GM18517 (cell line): ENCODE results near the gene C2CD4A.

ENCODE experiments used
- ATAC-seq: cut with Tn5 transposase; IDR thresholded peaks from one replicate; pipeline ENCODE4 v1.9.1; 2021; ENCODE audit warnings: mild to moderate bottlenecking, moderate library complexity; ENCODE audit not compliant: unreplicated experiment

C2CD4A gene

GRCh38 chr15:62059108-62059815, 7.5 kb upstream of the C2CD4A start:
- no peak for ATAC-seq

DNA sequence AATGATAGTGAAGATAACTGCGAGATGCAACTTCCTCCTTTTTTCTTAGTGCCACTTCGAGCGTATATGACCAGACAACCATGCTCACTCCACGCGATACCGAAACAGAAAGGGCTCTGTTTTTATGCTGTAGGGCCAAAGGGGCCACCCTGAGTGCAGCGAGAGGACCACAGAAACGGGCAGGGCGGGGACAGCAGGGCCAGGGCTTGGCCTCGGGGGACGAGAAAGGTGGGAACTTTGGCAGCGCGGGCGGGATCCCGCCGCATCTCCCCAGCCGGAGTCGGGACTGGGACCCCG, 7.0 kb upstream of the C2CD4A start:
- ATAC-seq = peak; percentile 67

GRCh38 chr15:62060113-62060895, 6.5 kb upstream of the C2CD4A start, which contains the start of gene VPS13C:
VPS13C (minus strand) TSS chr15:62060447; CDS start chr15:62060374, 73 bp downstream.
- ATAC-seq = peak; percentile 85

- no peak for ATAC-seq
These were observed 5.9 kb upstream of the C2CD4A start for GRCh38 chr15:62060896-62061280.

DNA sequence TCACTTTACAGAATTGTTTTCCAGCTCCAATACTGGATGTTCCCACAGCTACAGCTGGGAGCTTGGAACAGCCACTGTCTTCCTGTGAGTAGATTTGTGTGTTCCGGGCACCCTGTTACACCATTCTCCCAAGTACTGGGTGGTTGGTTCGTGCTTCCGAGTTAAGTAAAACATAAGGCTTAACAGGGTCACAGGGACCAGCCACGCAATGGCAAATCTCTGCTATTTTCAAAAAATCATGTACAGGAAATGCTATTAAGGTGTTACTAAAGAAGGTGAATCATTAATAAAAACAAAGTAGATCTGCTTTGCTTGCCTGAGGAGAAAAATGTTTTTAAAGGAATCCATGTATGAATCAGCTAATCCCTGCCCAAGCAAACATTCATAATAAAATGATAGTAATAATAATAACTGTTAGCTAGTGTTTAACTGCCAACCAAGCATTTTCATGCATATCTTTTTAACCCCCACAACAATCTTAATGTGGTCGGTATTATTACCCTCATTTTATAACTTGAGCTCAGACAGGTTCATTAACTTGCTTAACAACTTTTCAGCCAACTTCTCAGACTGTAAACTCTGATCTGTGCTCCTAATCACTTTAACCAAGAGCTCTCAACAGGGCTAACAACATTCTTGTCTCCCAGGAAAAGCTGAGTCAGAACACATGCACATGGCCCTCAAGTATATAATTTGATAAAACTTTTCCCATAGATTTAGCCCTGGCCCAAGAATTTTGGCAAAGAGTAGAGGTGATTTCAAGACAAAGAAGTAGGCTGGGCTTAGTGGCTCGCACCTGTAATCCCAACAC, 2.7 kb upstream of the C2CD4A start:
- ATAC-seq = no peak

GRCh38 chr15:62067448-62068044, 769 bp downstream of the C2CD4A start:
- no peak for ATAC-seq

DNA sequence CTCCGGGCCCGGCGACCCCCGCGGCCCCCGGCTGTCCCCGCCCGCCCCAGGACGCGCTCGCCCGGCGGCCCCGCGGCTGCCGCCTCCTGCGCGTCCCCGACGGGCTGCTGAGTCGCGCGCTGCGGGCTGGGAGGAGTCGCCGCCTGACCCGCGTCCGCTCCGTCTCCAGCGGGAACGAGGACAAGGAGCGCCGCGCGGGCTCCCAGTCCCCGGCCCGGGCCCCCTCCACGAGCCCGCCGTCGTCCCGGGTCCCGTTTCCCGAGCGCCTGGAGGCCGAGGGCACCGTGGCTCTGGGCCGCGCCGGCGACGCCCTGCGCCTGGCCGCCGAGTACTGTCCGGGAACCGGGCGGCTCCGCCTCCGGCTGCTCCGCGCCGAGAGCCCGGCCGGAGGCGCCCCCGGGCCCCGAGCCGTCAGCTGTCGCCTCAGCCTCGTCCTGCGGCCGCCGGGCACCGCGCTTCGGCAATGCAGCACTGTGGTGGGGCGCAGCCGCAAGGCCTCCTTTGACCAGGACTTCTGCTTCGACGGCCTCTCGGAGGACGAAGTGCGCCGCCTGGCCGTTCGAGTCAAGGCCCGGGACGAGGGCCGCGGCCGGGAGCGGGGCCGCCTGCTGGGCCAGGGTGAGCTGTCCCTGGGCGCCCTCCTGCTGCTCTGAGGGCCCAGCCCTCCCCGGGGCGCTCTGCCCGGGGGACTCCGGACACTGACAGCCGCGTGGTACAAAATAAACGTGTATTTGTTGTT, 1.5 kb downstream of the C2CD4A start:
- ATAC-seq = no peak

GRCh38 chr15:62068810-62069167, 2.0 kb downstream of the C2CD4A start:
- ATAC-seq = no peak

DNA sequence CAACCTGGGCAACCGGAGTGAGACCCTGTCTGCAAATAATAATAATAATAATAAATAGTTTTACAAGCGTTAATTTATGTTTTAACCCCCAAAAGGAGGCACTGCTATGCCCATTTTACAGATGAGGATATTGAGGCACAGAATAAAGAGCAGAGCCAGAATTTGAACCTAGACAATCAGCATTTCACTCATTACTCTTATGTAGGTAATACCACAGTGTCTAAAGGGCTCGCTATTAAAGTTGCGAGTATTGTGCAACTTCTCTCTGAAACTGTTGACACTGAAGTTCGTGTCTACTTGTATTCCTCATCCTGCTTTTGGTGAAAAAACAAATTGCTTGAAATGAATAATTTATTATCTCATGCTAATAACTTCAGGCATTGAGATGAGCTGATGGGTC, 2.8 kb downstream of the C2CD4A start:
- ATAC-seq = no peak

- ATAC-seq = no peak
These were observed 5.0 kb downstream of the C2CD4A start for GRCh38 chr15:62071711-62072308.

DNA sequence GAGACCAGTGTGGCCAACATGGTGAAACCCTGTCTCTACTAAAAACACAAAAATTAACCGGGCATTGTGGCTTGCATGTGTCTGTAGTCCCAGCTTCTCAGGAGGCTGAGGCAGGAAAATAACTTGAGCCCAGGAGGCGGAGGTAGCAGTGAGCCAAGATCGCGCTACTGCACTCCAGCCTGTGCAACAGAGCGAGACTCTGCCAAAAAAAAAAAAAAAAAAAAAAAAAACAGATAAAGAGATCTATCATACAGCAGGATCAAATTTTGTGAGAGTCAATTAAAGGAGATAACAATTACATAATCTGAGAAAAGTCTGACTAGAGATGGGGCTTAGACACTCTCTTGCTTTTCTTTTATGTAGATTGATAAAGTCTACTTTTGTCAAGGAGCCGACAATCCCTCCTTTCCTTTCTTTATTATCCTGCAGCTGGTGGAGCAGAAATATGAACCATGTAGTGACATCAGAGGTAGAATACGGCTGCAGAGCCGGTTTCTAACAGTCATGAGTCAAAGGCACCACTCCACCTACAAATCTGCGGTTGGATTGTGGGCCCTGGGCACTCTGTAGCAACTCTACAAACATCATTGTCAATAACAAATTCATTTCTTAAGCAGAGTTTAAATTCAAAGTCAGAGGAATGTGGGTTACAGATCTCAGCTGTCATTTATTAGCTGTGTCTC, 9.0 kb downstream of the C2CD4A start:
- ATAC-seq = no peak

- no peak for ATAC-seq
These were observed 12.8 kb downstream of the C2CD4A start for GRCh38 chr15:62079594-62079993.

DNA sequence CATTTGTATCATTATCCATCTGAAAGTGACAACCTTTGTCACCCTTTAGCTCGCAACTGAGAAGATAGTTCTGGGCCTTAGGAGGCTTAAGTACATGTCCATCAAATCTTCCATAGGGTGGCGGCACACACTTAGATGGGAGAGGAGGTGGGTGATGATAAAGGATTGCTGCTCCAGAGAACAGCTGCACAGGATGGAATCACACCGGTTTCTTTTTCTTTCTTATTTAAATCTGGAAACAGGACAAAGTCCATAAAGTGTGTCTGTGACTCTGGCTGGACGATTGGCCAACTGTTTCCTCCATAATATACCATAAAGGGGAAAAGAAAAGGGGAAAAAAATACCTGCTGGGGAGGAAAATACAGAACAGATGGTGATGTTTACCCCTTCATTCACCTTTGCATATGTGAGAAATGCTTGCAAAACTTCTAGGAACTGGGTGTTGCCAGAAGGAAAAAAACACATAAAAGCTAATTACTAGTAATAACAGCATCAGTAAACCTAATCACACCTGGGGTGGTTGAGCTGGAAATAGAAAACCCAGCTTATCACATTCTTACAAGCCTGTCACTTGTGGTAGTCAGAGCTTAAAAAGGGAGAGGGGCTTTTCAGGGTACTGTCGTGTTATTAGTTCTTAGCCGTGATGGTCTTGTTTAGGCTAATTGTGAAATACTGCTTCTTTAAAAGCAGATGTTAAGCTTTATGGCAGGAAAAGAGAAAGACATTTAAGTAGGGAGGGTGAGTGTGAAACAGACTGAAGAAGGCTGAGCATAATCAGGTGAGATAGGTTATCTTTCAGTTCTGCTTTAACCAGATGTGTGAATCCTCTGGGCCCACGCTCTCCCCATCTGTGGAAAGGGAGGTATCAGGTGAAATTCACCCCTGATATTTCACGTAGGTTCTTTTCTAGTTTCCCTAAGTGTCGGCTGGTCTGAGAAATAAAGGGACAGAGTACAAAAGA, 16.7 kb downstream of the C2CD4A start:
- no peak for ATAC-seq

- ATAC-seq = no peak
These were observed 19.0 kb downstream of the C2CD4A start for GRCh38 chr15:62085740-62086139.

DNA sequence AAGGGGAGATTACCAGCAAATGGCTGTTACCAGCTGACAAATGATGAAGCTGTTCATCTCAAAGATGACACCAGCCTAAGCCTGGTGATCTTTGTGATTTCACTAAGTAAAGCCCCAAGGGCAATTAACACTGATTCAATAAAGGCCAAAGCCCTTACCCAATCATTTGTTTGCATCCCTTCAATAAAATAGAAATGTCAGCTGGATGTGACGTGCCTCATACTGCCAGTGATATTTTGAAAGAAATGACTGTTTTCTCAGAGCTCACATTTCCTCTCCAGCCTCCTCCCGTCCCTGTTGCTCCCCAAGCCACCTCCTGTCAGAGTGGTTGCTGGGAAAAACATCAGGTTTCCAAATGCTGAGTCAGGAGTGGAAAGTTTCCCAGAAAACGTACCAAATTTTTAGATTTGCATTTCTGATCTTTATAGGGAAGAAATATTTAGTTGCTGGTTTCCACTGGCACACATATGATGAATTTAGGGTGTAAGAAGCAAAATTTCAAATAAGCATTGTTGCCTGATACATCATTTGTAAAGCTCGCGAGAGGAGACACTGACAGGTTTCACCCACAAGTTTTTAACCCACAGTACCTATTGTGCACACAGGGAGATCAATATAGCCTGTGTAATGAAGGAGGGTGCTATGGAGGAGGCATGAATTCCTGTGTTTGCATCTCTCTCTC, 21.0 kb downstream of the C2CD4A start:
- ATAC-seq = no peak

- no peak for ATAC-seq
These were observed 21.5 kb downstream of the C2CD4A start for GRCh38 chr15:62088353-62088693.

- no peak for ATAC-seq
These were observed 22.8 kb downstream of the C2CD4A start for GRCh38 chr15:62089616-62090015.

DNA sequence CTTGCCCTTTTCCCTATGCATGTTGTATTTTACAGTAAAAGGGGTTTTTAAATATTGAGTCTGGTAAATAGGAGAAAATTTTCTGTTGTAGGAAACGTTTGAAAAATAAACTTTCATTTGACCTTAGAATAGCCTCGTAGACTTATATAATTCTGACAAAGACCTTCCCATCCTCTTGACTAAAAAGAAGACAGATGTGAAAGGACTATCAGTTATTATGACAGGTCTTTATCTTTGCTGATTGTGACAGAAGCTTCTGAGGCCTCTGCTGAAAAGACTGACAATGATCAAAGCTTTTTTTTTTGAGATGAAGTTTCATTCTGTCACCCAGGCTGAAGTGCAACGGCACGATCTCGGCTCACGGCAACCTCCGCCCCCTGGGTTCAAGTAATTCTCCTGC, 24.2 kb downstream of the C2CD4A start:
- ATAC-seq = no peak
